GM20431 (cell line): ENCODE measurements around the gene SHISA9.

Experiments used
- in situ Hi-C: fragments of 300-500 bp; cut with MseI, MboI; formaldehyde crosslinking; loops from one replicate; pipeline ENCODE4 v1.15.0; 2020; ENCODE audit warnings: low sequenced_read_pairs; ENCODE audit not compliant: unreplicated experiment

SHISA9 gene

GRCh38 chr16:12930881-12931280 is 29.5 kb downstream of the SHISA9 start:
- in situ Hi-C loops = no loop called here

GRCh38 chr16:12936391-12936790 is 35.0 kb downstream of the SHISA9 start:
- in situ Hi-C loops = no loop called here

- in situ Hi-C loops = no loop called here
Measured at GRCh38 chr16:12941896-12942295, 40.5 kb downstream of the SHISA9 start.

- in situ Hi-C loops = no loop called here
Measured at GRCh38 chr16:12942861-12943260, 41.5 kb downstream of the SHISA9 start.

- in situ Hi-C loops = no loop called here
Measured at GRCh38 chr16:12944300-12944699, 42.9 kb downstream of the SHISA9 start.

GRCh38 chr16:12951392-12951791 is 50.0 kb downstream of the SHISA9 start:
- in situ Hi-C loops = no loop called here

GRCh38 chr16:12951976-12952375 is 50.6 kb downstream of the SHISA9 start:
- in situ Hi-C loops = no loop called here

GRCh38 chr16:12958366-12958765 is 57.0 kb downstream of the SHISA9 start:
- in situ Hi-C loops = no loop called here

GRCh38 chr16:12959072-12959471 is 57.7 kb downstream of the SHISA9 start:
- in situ Hi-C loops = no loop called here

GRCh38 chr16:12961626-12962025 is 60.2 kb downstream of the SHISA9 start:
- in situ Hi-C loops = no loop called here

GRCh38 chr16:12964461-12964860 is 63.1 kb downstream of the SHISA9 start:
- in situ Hi-C loops = no loop called here

GRCh38 chr16:12965274-12965804 is 63.9 kb downstream of the SHISA9 start:
- in situ Hi-C loops = no loop called here

GRCh38 chr16:12971241-12971640 is 69.8 kb downstream of the SHISA9 start:
- in situ Hi-C loops = no loop called here

- in situ Hi-C loops = no loop called here
Measured at GRCh38 chr16:12972246-12972645, 70.8 kb downstream of the SHISA9 start.

GRCh38 chr16:12975766-12976165 is 74.4 kb downstream of the SHISA9 start:
- in situ Hi-C loops = no loop called here

- in situ Hi-C loops = no loop called here
Measured at GRCh38 chr16:12976496-12976895, 75.1 kb downstream of the SHISA9 start.

- in situ Hi-C loops = no loop called here
Measured at GRCh38 chr16:12976936-12977335, 75.5 kb downstream of the SHISA9 start.

GRCh38 chr16:12985516-12985915 is 84.1 kb downstream of the SHISA9 start:
- in situ Hi-C loops = no loop called here

- in situ Hi-C loops = no loop called here
Measured at GRCh38 chr16:12988071-12988470, 86.7 kb downstream of the SHISA9 start.

- in situ Hi-C loops = no loop called here
Measured at GRCh38 chr16:12992066-12992465, 90.7 kb downstream of the SHISA9 start.

- in situ Hi-C loops = no loop called here
Measured at GRCh38 chr16:12994402-12994801, 93.0 kb downstream of the SHISA9 start.

- in situ Hi-C loops = no loop called here
Measured at GRCh38 chr16:12995721-12996372, 94.4 kb downstream of the SHISA9 start.
